Measurements from ENCODE around the gene HIVEP3.

DNA sequence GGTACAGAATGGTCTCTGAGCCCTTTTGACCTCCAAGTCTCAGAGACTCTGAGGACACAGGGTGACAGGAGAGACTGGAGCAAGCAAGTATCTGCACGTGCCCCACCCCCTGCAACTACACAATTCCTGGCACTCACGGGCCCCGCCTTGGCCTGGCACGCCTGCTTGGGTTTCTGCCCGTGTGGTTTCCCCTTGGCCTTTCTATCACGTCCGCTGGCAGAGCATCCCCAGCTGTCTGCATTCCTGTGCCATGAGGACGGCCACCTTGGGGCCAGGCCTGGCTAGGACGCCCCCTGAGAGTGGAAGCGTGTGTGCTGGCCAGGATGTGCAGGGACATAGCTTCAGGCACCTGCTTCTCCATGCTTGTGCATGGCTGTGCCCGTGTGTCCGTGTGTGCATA lies 419.9 kb downstream of the HIVEP3 start:
- TF ChIP-seq TAF1 (IDR thresholded peaks at IDR 0.05; ENCODE audit: borderline replicate concordance, low read depth, low read length) (no peak), SIN3A (IDR thresholded peaks at IDR 0.05; ENCODE audit: borderline replicate concordance, low read depth, low read length) (no peak), RFX5 (IDR thresholded peaks at IDR 0.05; ENCODE audit: low read length) (no peak), EZH2phosphoT487 (IDR thresholded peaks at IDR 0.05; ENCODE audit: borderline replicate concordance, low read depth) (no peak), CHD2 (IDR thresholded peaks at IDR 0.05; ENCODE audit: low read length, partially characterized antibody) (no peak), JUND (IDR thresholded peaks at IDR 0.05) (no peak), MEF2A (IDR thresholded peaks at IDR 0.05; ENCODE audit: borderline replicate concordance, low read depth) (no peak)
- TF ChIP-seq, protein P1, sequence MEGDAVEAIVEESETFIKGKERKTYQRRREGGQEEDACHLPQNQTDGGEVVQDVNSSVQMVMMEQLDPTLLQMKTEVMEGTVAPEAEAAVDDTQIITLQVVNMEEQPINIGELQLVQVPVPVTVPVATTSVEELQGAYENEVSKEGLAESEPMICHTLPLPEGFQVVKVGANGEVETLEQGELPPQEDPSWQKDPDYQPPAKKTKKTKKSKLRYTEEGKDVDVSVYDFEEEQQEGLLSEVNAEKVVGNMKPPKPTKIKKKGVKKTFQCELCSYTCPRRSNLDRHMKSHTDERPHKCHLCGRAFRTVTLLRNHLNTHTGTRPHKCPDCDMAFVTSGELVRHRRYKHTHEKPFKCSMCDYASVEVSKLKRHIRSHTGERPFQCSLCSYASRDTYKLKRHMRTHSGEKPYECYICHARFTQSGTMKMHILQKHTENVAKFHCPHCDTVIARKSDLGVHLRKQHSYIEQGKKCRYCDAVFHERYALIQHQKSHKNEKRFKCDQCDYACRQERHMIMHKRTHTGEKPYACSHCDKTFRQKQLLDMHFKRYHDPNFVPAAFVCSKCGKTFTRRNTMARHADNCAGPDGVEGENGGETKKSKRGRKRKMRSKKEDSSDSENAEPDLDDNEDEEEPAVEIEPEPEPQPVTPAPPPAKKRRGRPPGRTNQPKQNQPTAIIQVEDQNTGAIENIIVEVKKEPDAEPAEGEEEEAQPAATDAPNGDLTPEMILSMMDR (IDR thresholded peaks at IDR 0.05) = no peak
